NT2/D1 (cell line): ENCODE data around the gene DNM3.

ENCODE experiments used
- SUZ12 ChIP-seq: IDR thresholded peaks from 2 replicates; pipeline ENCODE4 v1.6.1; 2011; ENCODE audit not compliant: insufficient read length, insufficient read depth; ENCODE audit errors: extremely low read depth
- YY1 ChIP-seq: IDR thresholded peaks from 2 replicates; pipeline ENCODE4 v1.6.1; 2011; ENCODE audit not compliant: insufficient read length, insufficient read depth
- ZNF274 ChIP-seq: IDR thresholded peaks from 2 replicates; pipeline ENCODE4 v1.6.1; 2011; ENCODE audit warnings: mild to moderate bottlenecking, low read depth, low read length

- TF ChIP-seq YY1 (no peak), SUZ12 (no peak), ZNF274 (no peak)
These were observed 442.5 kb downstream of the DNM3 start for GRCh38 chr1:172283766-172284165.
